NB4 (cell line): ENCODE data around the gene NEMP2.

Experiments used
- MYC ChIP-seq: IDR thresholded peaks from 2 replicates; pipeline ENCODE4 v1.6.1; 2011; ENCODE audit warnings: low read depth, low read length
- POLR2A ChIP-seq: IDR thresholded peaks from 2 replicates; pipeline ENCODE4 v1.6.1; 2011; ENCODE audit warnings: mild to moderate bottlenecking; ENCODE audit not compliant: insufficient read length; ENCODE audit errors: extremely low read depth
- TF ChIP-seq, protein P1 (sequence below): IDR thresholded peaks from one replicate; pipeline ENCODE4 v1.5.1; 2012; ENCODE audit warnings: low read depth, low read length
- TF ChIP-seq, protein P2 (sequence below): IDR thresholded peaks from 2 replicates; pipeline ENCODE4 v1.6.1; 2011; ENCODE audit warnings: low read depth, low read length

DNA sequence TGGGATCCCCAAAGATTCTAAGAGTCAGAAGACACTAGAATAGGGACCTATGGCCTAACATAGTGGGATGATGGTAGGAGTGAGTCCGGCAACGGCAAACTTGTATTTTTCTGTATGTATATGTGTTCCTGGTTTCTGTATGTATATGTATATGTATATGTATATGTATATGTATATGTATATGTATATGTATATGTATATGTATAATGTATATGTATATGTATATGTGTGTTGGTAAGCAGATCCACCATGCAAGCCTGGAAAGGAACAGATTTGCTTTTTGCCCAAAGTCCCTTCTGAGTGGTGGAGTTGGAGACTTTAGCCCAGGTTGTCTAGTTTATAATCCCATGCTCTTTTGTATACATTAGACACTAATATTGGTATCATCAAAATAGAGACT is 79.7 kb downstream of the NEMP2 start:
- TF ChIP-seq, protein P1, sequence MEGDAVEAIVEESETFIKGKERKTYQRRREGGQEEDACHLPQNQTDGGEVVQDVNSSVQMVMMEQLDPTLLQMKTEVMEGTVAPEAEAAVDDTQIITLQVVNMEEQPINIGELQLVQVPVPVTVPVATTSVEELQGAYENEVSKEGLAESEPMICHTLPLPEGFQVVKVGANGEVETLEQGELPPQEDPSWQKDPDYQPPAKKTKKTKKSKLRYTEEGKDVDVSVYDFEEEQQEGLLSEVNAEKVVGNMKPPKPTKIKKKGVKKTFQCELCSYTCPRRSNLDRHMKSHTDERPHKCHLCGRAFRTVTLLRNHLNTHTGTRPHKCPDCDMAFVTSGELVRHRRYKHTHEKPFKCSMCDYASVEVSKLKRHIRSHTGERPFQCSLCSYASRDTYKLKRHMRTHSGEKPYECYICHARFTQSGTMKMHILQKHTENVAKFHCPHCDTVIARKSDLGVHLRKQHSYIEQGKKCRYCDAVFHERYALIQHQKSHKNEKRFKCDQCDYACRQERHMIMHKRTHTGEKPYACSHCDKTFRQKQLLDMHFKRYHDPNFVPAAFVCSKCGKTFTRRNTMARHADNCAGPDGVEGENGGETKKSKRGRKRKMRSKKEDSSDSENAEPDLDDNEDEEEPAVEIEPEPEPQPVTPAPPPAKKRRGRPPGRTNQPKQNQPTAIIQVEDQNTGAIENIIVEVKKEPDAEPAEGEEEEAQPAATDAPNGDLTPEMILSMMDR: no peak
- TF ChIP-seq POLR2A: no peak
- TF ChIP-seq, protein P2, sequence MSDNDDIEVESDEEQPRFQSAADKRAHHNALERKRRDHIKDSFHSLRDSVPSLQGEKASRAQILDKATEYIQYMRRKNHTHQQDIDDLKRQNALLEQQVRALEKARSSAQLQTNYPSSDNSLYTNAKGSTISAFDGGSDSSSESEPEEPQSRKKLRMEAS: no peak
- TF ChIP-seq MYC: no peak
